SK-N-DZ (cell line): ENCODE results near the gene SYNGR2.
"Not testable (repeated sequence)": the region's sequence is repeated elsewhere in the genome, so short reads cannot be mapped to it uniquely, and the experiment has no call there.

Experiments used
- DNase-seq: peaks from one replicate; pipeline ENCODE4 v3.0.0-alpha.2; 2015; ENCODE audit warnings: low spot score

Gene SYNGR2

GRCh38 chr17:78170692-78171590 is 2.6 kb downstream of the SYNGR2 start:
- no peak for DNase-seq

GRCh38 chr17:78171591-78172248 is 3.3 kb downstream of the SYNGR2 start:
- DNase-seq: not testable (repeated sequence)

GRCh38 chr17:78172249-78173051 is 4.1 kb downstream of the SYNGR2 start:
- DNase-seq: no peak

GRCh38 chr17:78173097-78173715 is 4.8 kb downstream of the SYNGR2 start:
- no peak for DNase-seq

GRCh38 chr17:78174346-78174869 is 6.0 kb downstream of the SYNGR2 start:
- DNase-seq: no peak

GRCh38 chr17:78174870-78175642 is 6.7 kb downstream of the SYNGR2 start:
- DNase-seq: no peak

- no peak for DNase-seq
These were observed 7.2 kb downstream of the SYNGR2 start for GRCh38 chr17:78175643-78175981.

GRCh38 chr17:78176548-78177025 is 8.2 kb downstream of the SYNGR2 start:
- peak; percentile 48 for DNase-seq

GRCh38 chr17:78179372-78179771 is 11.0 kb downstream of the SYNGR2 start:
- DNase-seq: no peak

- no peak for DNase-seq
These were observed 11.7 kb downstream of the SYNGR2 start for GRCh38 chr17:78180083-78180482.

- no peak for DNase-seq
These were observed 12.1 kb downstream of the SYNGR2 start for GRCh38 chr17:78180508-78180907.

- no peak for DNase-seq
These were observed 14.1 kb downstream of the SYNGR2 start for GRCh38 chr17:78182504-78182903.

- no peak for DNase-seq
These were observed 15.5 kb downstream of the SYNGR2 start for GRCh38 chr17:78183916-78184315.

- no peak for DNase-seq
These were observed 16.0 kb downstream of the SYNGR2 start for GRCh38 chr17:78184351-78184750.

GRCh38 chr17:78184868-78185267 is 16.5 kb downstream of the SYNGR2 start:
- no peak for DNase-seq

- peak; percentile 48 for DNase-seq
These were observed 17.8 kb downstream of the SYNGR2 start for GRCh38 chr17:78185981-78186691.

- DNase-seq: peak; percentile 98
These were observed 18.6 kb downstream of the SYNGR2 start, which contains the start of the genes AFMID and TK1 for GRCh38 chr17:78186692-78187595. TSS of gene AFMID (plus strand) at chr17:78187362. CDS start at chr17:78187371, 9 bp downstream. TSS of gene TK1 (minus strand) at chr17:78187052. CDS start at chr17:78186994, 58 bp downstream.

GRCh38 chr17:78196716-78197115 is 28.3 kb downstream of the SYNGR2 start:
- no peak for DNase-seq
